Osteoblast (primary cell): ENCODE measurements around the gene ANO6. TPM values are rescaled to one million over a fixed set of nuclear protein-coding genes. Genes with fewer than 3 reads are reported as not detected.
A peak's percentile ranks its signal among the peaks of the same experiment; 100 is the strongest.

Experiments
- DNase-seq: peaks from one replicate; pipeline ENCODE4 v3.0.0; 2011; ENCODE audit warnings: low spot score, mixed read lengths; ENCODE audit not compliant: insufficient read length; ENCODE audit errors: missing footprints
- H2AFZ ChIP-seq: 2 replicates; pipeline ENCODE4 v1.6.0; 2011; ENCODE audit warnings: mild to moderate bottlenecking, low read length
- H3K27ac ChIP-seq: 2 replicates; pipeline ENCODE4 v1.5.1; 2011; ENCODE audit warnings: mild to moderate bottlenecking, low read depth, low read length, moderate library complexity
- H3K27me3 ChIP-seq: 2 replicates; pipeline ENCODE4 v1.6.0; 2012; ENCODE audit warnings: mild to moderate bottlenecking, control low read depth, inconsistent platforms, low read length, moderate library complexity; ENCODE audit not compliant: insufficient read depth
- H3K36me3 ChIP-seq: 2 replicates; pipeline ENCODE4 v1.5.1; 2011; ENCODE audit warnings: mild to moderate bottlenecking, low read length, control low read depth, moderate library complexity; ENCODE audit not compliant: insufficient read depth
- H3K4me1 ChIP-seq: 2 replicates; pipeline ENCODE4 v1.5.1; 2011; ENCODE audit warnings: mild to moderate bottlenecking, low read length, control low read depth, moderate library complexity; ENCODE audit not compliant: insufficient read depth
- H3K4me2 ChIP-seq: 2 replicates; pipeline ENCODE4 v1.6.0; 2011; ENCODE audit warnings: mild to moderate bottlenecking, low read length; ENCODE audit not compliant: insufficient read depth
- H3K4me3 ChIP-seq: fragments of 200-600 bp; sonication (generic); 3 replicates; pipeline ENCODE4 v1.5.1; 2012; ENCODE audit warnings: mild to moderate bottlenecking, low read length, inconsistent platforms; ENCODE audit not compliant: insufficient read depth
- H3K79me2 ChIP-seq: 2 replicates; pipeline ENCODE4 v1.6.0; 2012; ENCODE audit warnings: mild to moderate bottlenecking, low read length, control low read depth, inconsistent platforms; ENCODE audit not compliant: insufficient read depth
- H3K9me3 ChIP-seq: 2 replicates; pipeline ENCODE4 v1.5.1; 2011; ENCODE audit warnings: low read depth, low read length, control low read depth
- H4K20me1 ChIP-seq: 2 replicates; pipeline ENCODE4 v1.6.0; 2012; ENCODE audit warnings: mild to moderate bottlenecking, low read length, control low read depth; ENCODE audit not compliant: insufficient read depth
- CTCF ChIP-seq: IDR thresholded peaks from 2 replicates; pipeline ENCODE4 v1.5.1; 2011; ENCODE audit warnings: mild to moderate bottlenecking, low read depth, low read length, moderate library complexity; ENCODE audit errors: extremely low read depth
- total RNA-seq: library from RNA; depleted of rRNA; stranded (reverse); fragments of >200 nt; gene quantifications from 2 replicates; pipeline ENCODE4 v1.2.3, GENCODE V29; 2012

Gene ANO6
- total RNA-seq, 1 donor: 49.9 TPM

DNA sequence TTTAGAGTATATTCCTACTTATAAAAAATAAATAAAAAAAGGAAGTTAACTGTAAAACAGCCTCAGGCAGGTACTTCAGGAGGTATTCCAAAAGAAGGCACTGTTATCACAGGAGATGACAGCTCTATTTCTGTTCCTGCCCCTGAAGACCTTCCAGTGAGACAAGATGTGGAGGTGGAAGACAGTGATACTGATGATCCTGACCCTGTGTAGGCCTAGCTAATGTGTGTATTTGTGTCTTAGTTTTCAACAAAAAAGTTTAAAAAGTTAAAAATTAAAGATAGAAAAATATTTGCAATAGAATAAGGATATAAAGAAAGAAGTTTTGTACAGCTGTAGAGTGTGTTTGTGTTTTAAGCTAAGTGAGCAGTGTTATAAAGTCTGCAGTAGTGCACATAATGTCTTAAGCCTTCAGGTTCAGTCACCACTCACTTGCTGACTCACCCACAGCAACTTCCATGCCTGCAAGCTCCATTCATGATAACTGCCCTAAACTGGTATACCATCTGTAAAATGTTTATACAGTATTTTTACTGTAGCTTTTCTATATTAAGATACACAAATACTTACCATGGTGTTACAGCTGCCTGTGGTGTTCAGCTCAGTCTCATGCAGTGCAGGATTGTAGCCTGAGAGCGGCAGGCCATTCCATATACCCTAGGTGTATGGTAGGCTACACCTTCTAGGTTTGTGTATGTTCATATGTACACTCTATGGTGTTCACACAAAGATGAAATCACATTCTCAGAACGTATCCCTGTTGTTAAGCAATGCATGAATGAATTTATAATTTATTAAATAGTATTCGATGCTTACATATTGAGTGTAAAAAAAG lies 121.1 kb downstream of the ANO6 start:
- DNase-seq: no peak
- Histone ChIP-seq H3K4me3 (no peak overlapping the region), H3K79me2 (no peaks in the 10 kb centered on the region), H2AFZ (no peak overlapping the region), H3K27ac (peak overlapping the region; percentile 76), H3K4me2 (peak overlapping the region; percentile 24), H3K36me3 (no peaks in the 10 kb centered on the region), H3K4me1 (peaks cover 9% of the 10 kb centered on the region), H3K27me3 (no peaks in the 10 kb centered on the region), H3K9me3 (no peaks in the 10 kb centered on the region), H4K20me1 (no peaks in the 10 kb centered on the region)
- no peak for TF ChIP-seq CTCF

DNA sequence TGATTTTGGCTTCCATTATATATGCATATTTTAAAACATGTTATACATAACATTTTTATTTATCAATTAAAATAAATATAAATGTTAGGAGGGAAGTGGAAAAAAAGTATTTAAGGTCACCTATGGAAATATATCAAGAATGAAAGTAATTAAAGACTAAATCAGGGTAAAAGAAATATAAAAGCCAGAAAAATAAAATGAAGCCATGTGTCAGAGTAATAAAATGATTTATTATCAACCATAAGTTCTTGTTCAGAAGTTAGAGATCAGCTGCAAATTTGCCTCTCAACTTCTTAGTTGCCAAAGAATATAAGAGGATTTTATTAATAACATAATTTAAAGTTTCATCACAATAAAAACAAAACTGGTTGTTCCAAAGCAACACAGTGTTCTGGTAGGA lies 121.9 kb downstream of the ANO6 start:
- no peak overlapping the region for H3K4me2 ChIP-seq
- H3K27ac ChIP-seq: no peak overlapping the region
- H3K79me2 ChIP-seq: no peaks in the 10 kb centered on the region
- no peak overlapping the region for H3K4me3 ChIP-seq
- no peaks in the 10 kb centered on the region for H3K27me3 ChIP-seq
- no peaks in the 10 kb centered on the region for H3K36me3 ChIP-seq
- no peak for TF ChIP-seq CTCF
- H3K9me3 ChIP-seq: no peaks in the 10 kb centered on the region
- no peak for DNase-seq
- H3K4me1 ChIP-seq: peaks cover 10% of the 10 kb centered on the region
- no peaks in the 10 kb centered on the region for H4K20me1 ChIP-seq
- no peak overlapping the region for H2AFZ ChIP-seq

- Histone ChIP-seq H3K4me3 (no peak overlapping the region), H3K4me1 (peaks cover 15% of the 10 kb centered on the region), H3K4me2 (no peak overlapping the region), H3K9me3 (no peaks in the 10 kb centered on the region), H3K79me2 (no peaks in the 10 kb centered on the region), H3K27me3 (no peaks in the 10 kb centered on the region), H3K27ac (no peak overlapping the region), H4K20me1 (peaks cover 3% of the 10 kb centered on the region), H2AFZ (no peak overlapping the region), H3K36me3 (no peaks in the 10 kb centered on the region)
- no peak for DNase-seq
- TF ChIP-seq CTCF: no peak
Observed at GRCh38 chr12:45338272-45338671, 122.4 kb downstream of the ANO6 start.

GRCh38 chr12:45339035-45339434 lies 123.1 kb downstream of the ANO6 start:
- Histone ChIP-seq H2AFZ (no peak overlapping the region), H3K27me3 (no peaks in the 10 kb centered on the region), H3K9me3 (no peaks in the 10 kb centered on the region), H4K20me1 (peaks cover 4% of the 10 kb centered on the region), H3K36me3 (no peaks in the 10 kb centered on the region), H3K79me2 (no peaks in the 10 kb centered on the region), H3K4me1 (peaks cover 19% of the 10 kb centered on the region), H3K4me2 (no peak overlapping the region), H3K4me3 (no peak overlapping the region), H3K27ac (no peak overlapping the region)
- TF ChIP-seq CTCF: no peak
- no peak for DNase-seq
